ENCODE results near the gene TMEM178B.

TMEM178B gene

GRCh38 chr7:141460781-141461715 lies 387.2 kb downstream of the TMEM178B start:
- H3K4me3 ChIP-seq (ENCODE audit: low read depth, low read length): no peak overlapping the region
- no peak for DNase-seq (ENCODE audit: low read depth)
- TF ChIP-seq CTCF (IDR thresholded peaks at IDR 0.05; ENCODE audit: insufficient read depth, low read depth, low read length, missing control alignments): no peak

DNA sequence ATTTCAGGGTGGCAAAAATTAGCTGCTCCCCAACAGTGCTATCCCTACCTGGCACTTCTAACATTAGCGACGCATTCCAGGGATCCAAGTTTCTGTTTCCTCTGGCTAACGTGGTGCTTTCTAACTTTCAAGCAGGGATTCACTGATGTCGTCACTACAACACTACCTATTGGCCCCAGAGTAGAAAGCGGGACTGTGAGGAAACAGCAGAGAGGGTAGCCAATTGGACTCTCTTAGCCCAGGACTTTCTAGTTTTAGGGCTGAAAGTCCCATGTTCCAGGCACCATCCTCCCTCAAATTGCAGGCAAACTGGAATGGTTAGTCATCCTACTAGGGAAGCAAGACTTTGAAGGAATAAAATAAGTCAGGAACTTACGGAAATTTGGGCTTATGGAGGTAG lies 388.1 kb downstream of the TMEM178B start:
- TF ChIP-seq CTCF (IDR thresholded peaks at IDR 0.05; ENCODE audit: insufficient read depth, low read depth, low read length, missing control alignments): no peak
- no peak for DNase-seq (ENCODE audit: low read depth)
- H3K4me3 ChIP-seq (ENCODE audit: low read depth, low read length): no peak overlapping the region

- no peak overlapping the region for H3K4me3 ChIP-seq (ENCODE audit: low read depth, low read length)
- DNase-seq (ENCODE audit: low read depth): no peak
Measured at GRCh38 chr7:141462958-141463357, 389.1 kb downstream of the TMEM178B start.

GRCh38 chr7:141463986-141464385 lies 390.1 kb downstream of the TMEM178B start:
- TF ChIP-seq CTCF (IDR thresholded peaks at IDR 0.05; ENCODE audit: insufficient read depth, low read depth, low read length, missing control alignments): no peak
- no peak overlapping the region for H3K4me3 ChIP-seq (ENCODE audit: low read depth, low read length)
- no peak for DNase-seq (ENCODE audit: low read depth)

More at GRCh38 chr7:141462958-141463357, 389.1 kb downstream of the TMEM178B start:
- TF ChIP-seq CTCF (IDR thresholded peaks at IDR 0.05; ENCODE audit: insufficient read depth, low read depth, low read length, missing control alignments): no peak

DNA sequence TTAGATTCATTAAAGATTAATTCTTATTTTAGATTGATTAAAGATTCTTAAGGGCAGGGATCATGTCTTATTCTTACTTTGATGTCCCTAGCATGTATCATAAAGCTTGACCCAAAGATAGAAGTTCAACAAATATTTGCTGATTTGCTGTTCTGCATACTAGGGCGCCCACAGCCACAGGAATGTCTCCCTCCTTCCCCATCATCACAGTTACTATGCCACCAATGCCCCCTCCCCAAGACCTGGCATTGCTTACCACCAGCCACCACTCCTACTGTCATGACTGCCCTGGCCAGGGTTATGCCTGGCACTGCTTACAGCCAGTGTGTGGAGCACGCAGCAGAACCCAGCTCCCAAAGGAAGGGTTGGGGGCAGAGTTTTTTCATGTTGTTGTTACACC lies 390.7 kb downstream of the TMEM178B start:
- TF ChIP-seq CTCF (IDR thresholded peaks at IDR 0.05; ENCODE audit: insufficient read depth, low read depth, low read length, missing control alignments): no peak
- H3K4me3 ChIP-seq (ENCODE audit: low read depth, low read length): no peak overlapping the region
- no peak for DNase-seq (ENCODE audit: low read depth)

- no peak overlapping the region for H3K4me3 ChIP-seq (ENCODE audit: low read depth, low read length)
- TF ChIP-seq CTCF (IDR thresholded peaks at IDR 0.05; ENCODE audit: insufficient read depth, low read depth, low read length, missing control alignments): no peak
- no peak for DNase-seq (ENCODE audit: low read depth)
Measured at GRCh38 chr7:141466151-141466904, 392.5 kb downstream of the TMEM178B start.

Measured in GM12865 (cell line).